ENCODE results near the gene NID1.
"Not testable (repeated sequence)": the region's sequence is repeated elsewhere in the genome, so short reads cannot be mapped to it uniquely, and the experiment has no call there.

Gene NID1

GRCh38 chr1:235995511-235995910, 69.4 kb downstream of the NID1 start:
- DNase-seq, result no peak

DNA sequence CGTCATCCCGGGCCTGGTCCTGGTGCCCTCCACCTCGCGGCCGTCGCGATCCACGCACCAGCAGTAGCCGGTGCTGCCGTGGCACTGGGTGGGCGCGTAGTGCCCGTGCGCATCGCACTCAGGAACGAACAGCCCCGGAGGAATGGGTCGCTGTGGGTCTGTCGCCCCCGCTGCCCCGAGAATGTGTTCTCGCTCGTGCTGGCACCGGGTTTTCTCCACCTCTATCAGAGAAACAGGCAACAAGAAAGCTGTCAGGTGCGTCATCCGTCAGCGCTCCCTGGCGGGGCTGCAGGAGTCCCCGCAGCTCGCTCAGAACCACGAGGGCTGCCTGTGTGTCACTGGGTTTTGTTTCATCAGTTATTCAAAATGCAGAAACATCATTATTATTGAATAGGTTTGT, 71.2 kb downstream of the NID1 start:
- no peak for DNase-seq

DNA sequence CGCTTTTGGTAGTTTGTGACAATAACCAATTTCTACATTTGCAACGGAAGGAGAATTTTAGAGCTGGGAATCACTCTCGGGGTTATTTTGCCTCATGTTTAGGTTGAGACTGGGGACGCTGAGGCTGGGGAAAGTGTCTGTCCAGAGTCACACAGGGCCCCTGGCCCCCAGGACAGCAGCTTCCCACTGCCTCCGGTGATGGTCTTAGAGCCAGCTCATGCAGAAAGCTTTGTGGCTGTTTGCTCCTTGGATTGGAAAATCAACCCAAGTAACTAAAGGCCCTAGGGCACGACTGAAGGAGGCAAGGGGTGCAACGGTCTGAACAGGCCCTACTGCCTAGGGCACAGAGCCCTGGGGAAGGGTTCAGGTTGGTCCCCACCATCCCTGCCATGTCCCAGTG, 72.0 kb downstream of the NID1 start:
- DNase-seq, result no peak

DNA sequence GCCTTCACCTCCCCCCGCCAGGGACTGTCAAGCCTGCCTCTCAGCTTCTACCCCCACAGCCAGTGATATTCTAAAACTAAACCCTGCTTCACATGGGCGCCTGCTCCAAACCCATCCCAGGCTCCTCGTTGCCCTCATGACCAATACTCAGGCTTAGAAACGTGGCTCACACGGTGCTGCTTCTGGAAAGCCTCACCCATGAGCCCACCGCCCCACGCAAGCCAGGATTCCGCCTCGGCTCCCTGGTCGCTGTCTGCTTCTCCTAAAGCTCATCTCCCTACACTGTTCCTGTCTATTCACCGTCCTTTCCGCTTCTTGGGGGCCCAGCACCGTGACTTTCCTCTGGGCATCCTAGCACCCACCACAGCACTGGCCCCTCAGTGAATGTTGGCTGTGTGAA, 72.5 kb downstream of the NID1 start:
- no peak for DNase-seq

- no peak for DNase-seq
These were observed 74.5 kb downstream of the NID1 start for GRCh38 chr1:235990330-235990795.

DNA sequence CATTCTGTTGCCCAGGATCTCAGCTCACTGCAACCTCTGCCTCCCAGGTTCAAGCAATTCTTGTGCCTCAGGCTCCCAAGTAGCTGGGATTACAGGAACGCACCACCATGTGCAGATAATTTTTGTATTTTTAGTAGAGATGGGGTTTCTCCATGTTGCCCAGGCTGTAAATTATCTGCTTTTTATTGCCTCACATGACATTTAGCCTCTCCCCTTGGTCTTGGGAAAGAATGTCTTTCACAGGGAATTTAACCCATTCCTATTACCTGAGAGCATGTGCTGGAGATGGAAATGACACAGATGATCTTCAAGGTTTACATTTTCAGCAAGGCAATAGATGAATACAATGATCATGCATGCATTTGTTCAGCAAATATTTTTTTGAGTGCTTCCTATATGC, 75.8 kb downstream of the NID1 start:
- DNase-seq, result no peak

- DNase-seq, result no peak
These were observed 78.0 kb downstream of the NID1 start for GRCh38 chr1:235986869-235987268.

DNA sequence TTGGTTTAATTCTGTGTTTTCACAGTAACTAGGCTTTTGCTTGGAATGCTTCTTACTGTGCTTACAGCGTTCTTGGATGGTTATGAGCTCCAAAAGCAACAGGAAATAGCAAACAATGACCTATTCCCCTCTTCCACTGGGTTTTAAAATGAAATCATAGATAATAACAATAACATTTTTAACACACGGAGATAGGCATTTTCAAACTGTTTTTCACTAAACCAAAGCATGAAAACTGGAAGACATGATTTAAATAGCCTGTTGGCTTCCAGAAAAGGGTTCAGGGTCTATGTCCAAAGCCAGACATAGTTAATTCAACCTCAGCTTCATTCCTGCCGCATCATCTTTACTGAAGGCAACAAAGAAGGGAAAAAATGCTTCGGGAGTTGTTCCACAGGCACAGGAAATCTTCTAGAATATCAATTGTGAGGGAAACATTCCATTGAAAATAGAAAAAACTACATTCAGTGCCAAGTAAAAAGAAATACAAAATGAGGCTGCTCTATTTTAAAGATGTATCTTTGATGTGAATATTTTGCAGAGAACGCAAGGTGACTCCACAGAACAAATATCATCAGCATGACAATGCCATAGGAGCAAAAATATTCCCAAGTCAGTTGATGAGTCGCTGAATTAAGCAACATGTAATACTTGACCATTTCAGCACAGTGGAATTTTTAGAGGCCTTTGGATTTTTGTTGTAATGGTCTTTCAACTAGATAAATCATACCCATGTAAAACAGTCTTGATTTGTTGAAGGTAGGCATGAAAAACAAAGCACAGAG, 80.7 kb downstream of the NID1 start:
- no peak for DNase-seq

- DNase-seq, result peak; percentile 15
These were observed 83.9 kb downstream of the NID1 start for GRCh38 chr1:235980976-235981375.

DNA sequence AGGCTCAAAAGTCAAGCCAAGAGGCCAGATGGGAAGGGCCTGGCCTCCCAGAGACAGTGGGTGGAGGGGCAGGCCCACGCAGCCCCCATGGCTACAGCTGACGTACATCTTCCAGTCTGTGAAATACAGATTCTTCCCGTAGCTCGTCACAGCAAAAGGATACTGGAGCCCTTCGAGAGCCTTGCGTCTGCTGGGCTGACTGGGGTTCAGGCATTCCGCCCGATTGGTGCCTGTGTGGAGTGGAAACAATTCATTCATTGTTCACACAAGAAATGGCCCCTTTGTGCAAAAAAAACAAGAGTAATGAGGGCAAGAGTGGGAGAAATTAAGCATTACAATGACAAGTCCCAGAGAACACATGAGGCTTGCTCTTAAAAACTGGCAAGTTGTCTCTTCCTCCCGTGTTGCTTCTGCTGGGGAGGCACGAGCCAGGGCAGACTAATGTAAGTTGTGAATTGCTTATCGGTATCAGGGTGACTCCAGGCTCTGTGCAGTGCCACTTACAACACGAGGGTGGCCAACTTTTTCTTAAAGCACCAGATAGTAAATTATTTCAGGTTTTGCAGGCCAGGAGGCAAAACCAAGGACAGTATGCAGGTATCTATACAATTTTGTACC, 85.1 kb downstream of the NID1 start:
- DNase-seq, result no peak

GRCh38 chr1:235979176-235979575, 85.7 kb downstream of the NID1 start:
- DNase-seq, result no peak

- DNase-seq, result no peak
These were observed 88.4 kb downstream of the NID1 start for GRCh38 chr1:235976490-235976889.

DNA sequence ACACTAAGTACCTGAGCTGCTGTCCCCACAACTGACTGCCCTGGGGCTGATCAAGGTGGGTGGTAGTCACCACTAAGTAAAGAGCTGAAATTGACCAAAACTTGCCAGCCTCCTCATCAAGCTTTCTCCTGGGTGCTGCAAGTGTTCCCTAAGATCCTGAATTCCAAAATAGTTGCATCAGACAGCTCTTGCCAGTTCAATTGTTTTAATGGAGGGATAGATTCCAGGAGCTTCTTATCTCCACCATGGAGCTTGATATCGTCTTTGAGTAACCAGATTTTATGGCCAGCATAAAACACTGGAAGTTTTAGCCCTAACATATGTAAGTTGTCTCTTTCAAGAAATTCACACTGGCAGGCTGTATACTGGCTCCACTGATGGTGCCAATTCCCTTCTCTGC, 90.3 kb downstream of the NID1 start:
- DNase-seq, result no peak

DNA sequence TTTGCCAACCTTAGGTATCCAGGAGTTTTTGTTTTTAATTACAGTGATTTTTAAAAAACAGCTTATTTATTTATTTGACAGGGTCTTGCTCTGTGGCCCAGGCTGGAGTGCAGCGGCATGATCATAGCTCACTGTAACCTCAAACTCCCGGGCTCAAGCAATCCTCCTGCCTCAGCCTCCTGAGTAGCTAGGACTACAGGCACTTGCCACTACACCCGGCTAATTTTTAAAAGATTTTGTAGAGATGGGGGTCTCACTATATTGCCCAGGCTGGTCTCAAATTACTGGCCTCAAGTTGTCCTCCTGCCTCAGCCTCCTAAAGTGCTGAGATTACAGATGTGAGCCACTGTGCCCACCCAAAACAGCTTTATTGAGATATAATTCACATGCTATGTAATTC, 92.2 kb downstream of the NID1 start:
- not testable (repeated sequence) for DNase-seq

DNA sequence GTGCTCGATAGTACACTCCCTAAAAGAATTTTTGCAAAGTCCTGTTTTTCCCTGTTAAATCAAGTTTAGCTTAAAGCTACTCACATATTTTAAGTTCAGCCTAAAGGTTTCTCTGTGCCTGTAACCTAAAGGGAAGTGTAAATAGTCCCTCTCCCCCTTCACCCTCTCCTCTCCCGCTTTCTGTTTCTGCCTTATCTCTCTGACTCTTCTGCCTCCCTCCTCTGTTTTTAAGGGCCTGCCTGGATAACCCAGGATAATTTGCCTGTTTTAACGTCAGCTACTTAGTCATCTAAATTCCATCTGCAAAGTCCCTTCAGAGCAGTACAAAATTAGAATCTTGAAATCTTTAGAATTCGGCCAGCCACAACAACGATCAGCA, 92.6 kb downstream of the NID1 start:
- DNase-seq, result peak; percentile 43

DNA sequence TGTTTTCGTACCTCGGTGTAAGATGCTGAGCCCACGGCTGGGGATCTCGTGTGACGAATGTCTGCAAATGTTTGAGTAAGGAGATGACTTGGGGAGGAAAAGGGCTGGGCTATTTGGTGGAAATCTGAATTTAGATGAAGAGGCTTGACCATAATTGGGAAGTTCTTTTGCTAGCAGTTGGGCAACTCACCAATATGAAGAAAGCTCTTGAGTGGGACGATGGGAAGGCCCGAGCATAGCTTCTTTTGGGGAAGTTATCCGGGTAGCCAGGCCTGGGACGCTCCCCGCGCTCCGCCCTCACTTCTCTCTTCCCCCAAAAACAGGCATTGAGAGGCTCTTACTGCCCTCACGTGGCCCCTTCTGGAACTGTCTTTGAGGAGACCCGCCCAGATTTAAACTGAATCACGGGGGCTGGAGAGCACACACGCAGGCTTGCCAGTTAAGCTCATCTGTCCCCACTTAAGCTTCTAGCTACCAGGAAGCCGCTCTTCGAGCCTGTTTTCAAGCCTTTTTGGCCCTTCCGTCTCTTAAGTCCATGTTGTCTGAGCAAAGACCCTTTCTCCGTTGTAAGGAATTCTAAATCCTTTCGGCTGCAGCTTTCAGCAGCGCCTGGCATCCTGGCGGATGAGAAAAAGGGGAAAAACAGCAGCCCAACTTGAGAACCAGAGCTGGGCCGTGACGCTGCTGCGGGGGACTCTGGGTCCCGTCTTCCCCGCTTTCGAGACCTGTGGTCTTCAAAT, 93.1 kb downstream of the NID1 start:
- DNase-seq, result peak; percentile 93

GRCh38 chr1:235971020-235971419, 93.9 kb downstream of the NID1 start:
- DNase-seq, result no peak

GRCh38 chr1:235968831-235969230, 96.1 kb downstream of the NID1 start:
- DNase-seq, result no peak

- peak; percentile 53 for DNase-seq
These were observed 98.8 kb downstream of the NID1 start for GRCh38 chr1:235966134-235966533.

DNA sequence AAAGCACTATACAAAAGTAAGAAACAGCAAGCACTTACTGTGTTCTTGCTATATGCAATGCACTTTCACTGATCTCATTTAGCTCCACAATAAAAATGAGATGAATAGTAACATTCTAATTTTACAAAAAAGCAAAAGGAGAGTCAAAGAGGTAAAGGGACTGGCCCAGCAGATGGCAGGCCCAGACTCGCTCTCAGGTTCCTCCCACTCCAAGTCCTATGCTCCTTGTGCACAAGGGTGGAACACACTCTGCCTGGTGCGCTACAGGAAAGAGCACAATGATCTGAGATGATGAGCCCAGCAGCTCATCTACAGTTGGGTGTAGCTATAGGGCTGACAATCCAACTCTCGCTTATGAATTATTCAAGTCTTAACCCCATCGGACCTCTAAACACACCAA, 104.1 kb downstream of the NID1 start:
- no peak for DNase-seq

DNA sequence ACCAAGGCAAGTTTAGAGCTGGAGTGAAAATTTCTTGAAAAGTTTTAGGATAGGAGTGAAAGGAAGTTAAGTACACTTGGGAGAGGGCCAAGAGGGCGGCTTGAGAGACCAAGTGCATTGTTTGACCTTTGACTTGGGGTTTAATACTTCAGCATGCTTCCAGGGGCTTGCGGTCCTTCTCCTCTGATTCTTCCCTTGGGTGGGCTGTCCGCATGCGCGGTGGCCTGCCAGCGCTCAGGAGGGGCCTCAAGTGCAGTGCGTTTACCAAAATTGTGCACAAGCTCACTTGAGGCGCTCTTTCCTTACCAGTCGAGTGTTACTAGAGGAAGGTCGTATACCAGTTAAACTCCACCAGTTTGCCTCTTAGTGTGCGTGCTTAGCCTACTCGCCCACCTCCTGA, 106.9 kb downstream of the NID1 start:
- DNase-seq, result no peak

DNA sequence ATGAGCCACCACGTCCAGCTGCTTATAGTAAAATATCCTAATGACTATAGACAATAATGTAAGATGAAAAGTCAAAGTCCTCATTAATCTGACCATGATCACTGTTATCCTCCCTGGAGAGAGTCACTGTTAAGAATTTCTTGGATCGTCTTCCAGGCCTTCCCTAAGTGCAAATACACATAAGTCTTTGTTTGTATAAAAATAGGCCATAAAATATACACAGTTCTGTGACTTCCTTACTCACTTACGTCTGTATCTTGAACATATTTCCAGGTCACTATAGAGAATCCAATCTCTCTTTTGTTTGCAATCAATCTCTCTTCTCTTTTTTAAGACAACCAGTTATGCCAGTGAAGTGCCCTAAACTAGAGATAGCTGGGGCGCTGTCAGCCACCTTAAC, 109.1 kb downstream of the NID1 start:
- no peak for DNase-seq

DNA sequence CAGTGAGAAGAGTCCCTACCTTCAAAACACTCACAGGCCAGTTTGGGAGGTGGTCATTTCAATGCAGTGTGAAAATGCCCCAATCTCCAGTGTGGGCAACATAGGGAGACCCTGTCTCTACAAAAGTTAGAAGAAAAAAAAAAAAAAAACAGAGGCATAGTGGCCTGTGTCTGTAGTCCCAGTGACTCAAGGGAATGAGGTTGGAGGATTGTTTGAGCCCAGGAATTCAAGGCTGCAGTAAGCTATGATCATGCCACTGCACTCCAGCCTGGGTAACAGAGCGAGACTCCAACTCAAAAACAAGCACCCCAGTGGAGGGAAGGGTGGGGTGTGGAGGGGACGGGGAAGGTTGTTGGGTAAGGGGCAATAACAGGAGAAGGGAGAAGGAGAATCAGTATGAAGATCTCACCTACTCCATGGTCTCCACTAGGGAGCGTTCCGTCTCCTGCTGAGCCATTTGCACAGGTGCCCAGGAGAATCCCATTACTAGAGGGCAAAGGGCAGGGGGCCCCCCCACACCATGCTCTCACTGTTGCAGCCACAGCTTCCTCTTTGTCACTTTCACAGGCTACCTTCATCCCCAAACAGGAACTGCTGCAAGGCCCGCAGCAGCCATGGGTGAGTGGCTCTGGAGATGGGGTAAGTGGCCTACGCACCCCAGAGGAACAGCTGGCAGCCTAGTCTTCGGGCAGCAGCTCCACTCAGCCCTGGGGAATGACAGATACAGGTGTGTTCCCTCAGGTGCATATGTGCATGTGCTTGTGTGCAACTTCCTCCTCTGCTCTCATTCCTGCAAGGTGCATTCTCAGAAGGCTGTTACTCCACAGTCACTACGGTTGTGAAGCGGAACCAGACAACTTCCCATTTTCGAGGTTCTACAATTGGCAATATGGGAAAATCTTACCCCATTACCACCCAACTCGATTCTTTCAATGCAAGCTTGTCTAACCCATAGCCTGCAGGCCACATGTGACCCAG, 110.3 kb downstream of the NID1 start:
- peak; percentile 68 for DNase-seq

Data from hematopoietic multipotent progenitor cell treated with erythropoietin and hydrocortisone succinate and interleukin-3 and kit ligand, for 6 days (in vitro differentiated cells).